Fibroblast of skin of back (primary cell): ENCODE results near the gene PDGFD.

Experiments used
- DNase-seq: peaks from one replicate; pipeline ENCODE4 v3.0.0-alpha.2; 2013

Gene PDGFD

DNA sequence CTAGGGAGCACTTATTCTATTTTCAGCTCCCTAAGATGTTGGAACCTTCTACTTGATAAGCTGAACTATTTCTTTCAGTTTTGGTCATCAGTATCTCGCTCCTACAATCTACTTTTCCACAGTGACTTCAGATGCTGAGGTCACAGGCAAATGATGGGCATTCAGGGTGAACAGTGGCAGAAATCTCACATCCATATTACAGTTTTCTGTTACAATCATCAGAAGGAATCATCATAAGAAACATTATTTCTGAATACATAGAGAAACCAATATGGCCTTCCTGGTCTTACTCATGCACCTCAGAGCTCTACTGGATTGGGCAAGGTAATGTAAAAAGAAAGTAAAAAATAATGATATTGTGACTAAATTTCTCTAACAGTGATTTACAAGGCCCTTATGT lies 166.9 kb downstream of the PDGFD start:
- DNase-seq: no peak

DNA sequence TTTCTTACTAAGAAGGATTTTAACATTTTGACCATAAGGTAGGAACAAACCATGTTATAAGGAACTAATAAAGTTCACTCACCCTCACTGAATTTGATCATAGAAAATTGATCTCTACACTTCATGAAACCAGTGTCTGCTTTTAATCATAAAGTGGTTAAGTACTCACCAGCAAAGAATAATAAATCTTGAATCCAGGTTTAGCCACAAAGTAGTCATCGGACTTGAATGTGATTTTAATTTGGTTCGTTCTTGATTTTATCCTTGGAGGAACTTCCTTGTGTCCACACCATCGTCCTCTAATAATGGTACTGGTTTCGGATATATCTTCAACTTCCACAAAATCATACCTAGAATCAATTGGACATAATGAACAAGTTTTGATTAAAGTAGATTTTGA lies 168.1 kb downstream of the PDGFD start:
- DNase-seq: peak; percentile 48

DNA sequence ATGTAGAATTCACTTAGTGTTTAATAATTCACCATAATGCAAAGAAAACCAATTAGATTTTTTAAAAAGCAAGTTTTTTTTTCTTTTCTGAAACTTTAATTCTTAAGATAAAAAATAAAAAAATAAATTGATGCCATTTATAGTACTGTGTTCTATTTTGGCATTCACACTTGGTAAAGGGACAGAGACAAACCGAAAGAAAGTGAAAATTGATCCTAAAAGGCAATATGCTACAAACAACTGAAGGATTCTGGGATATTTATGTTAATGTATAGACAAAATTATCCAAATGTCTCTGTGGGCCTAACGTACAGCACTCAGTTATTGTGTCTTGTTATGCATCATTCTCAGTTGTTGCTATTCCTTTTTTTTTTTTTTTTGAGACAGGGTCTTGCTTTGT lies 169.4 kb downstream of the PDGFD start:
- no peak for DNase-seq

DNA sequence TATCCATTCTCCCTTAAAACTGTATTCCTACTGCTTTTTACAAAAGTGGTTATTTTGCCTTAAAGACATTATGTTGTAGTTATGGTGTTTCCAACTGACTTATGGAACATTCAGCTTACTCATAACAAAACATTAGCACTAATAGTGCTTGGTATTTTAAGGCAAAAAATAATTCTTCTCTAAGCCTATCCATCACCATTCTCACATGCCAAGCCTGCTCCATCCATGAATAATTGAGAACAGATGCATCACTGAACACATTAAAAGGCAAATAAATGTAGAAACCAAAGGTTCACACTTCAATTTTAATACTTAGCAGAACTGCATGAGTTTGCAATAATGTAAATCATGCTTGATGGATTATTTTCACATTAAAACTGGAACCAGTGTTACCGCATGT lies 169.9 kb downstream of the PDGFD start:
- DNase-seq: peak; percentile 60

DNA sequence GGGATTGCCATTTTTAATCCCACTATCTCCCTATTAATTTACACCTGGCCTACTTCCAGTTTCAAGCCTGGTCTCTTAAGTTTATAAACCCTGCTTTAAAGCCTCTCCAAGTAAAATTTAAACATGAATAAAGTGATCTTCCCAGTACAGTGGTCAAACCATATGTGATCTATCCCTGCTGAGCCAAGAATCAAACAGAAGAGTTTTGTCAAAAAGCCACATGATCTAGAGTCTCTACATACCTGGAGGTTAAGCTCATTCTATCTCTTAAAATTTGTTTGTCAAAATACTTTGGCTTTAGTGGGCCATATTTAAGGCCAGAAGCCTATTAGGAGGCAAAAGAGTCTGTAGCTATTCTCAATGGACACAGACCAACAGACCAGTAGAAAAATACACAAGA lies 170.4 kb downstream of the PDGFD start:
- DNase-seq: no peak

DNA sequence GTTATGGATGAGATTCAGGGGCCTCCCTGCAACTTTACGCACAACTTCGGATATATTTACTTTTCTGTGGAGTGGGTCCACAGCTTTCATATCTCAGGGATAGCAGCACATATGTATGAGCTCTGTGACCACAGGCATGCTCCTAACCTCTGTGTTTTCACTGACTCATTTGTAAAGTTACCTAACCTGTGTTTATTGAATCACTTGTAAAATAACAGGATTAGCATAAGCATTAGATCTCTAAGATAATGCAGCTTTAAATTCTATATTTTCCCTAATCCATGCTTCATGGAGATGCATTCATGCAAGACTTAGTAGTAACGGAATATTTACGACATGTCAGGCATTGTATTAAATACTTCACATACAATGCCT lies 175.4 kb downstream of the PDGFD start:
- DNase-seq: peak; percentile 27

DNA sequence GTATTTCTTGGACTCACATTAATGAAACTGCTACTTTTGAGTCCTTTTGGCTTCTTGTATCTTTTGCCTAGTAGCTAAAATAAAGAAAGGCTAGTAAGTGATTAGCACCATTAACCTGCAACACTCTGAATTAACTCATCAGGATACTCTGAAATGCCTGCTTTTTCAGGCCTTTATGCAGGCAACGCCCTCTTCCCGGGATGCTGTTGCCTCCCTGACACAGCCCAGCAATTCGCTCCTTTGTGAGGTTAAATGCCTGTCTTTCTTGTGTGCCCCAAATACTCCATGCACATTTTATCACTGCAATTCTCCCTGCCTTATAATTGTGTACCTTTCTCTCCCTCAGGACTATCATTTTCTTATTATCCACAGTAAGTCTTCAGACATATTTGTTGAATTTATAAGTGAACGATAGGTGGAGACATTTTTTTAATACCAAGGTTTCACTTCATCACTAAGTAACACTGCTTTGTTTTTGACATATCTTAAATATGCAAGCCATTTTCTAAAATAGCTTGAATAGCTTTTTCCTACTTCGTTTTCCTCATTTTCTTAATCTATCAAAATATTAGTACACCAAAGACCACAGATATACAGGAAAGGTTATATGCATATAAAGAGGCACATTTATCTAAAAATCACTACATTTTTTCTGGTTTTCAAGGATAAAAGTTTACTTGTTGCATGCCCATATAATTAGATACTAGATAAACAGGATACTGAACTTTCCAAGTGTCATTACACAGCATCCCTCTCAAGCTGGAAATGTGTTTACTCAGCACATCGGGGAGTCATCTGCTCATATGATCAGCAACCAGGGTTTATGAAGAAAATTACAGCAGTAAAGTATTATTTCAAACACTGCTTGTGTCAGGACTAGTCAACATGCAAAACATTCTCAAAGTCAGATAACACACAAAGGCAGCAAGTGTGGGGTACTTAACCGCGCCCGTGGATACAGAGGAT lies 176.0 kb downstream of the PDGFD start:
- DNase-seq: no peak

DNA sequence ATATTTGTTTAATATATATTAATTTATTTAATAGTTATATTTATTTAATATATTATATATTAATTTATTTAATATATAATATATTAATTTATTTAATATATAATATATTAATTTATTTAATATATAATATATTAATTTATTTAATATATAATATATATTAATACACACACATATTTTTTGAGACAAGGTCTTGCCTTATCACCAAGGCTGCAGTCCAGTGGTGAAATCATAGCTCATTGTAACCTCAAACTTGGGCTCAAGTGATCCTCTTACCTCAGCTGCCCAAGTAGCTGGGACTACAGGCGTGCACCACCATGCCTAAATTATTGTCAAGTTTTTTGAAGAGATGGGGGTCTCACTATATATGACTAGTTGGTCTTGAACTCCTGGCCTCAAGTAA lies 178.9 kb downstream of the PDGFD start:
- DNase-seq: no peak

DNA sequence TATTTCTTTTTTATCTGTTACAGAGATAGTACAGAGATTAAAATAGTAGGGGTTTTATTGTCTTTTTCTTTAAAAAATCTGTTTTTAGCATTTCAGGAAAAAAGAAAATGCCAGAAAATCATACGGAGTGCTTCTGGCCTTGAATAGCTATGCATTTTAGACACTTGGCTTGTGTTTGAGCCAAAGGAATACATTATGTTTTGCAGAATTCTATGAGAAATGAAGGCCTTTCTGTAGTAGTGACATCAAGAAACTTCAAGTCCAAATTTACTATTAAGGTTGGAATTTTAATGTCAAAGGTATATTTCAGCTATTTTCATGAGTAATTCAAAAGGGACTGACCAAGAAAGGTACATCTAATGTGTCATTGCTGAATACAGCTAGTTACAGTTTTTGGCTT lies 183.8 kb downstream of the PDGFD start:
- DNase-seq: no peak

DNA sequence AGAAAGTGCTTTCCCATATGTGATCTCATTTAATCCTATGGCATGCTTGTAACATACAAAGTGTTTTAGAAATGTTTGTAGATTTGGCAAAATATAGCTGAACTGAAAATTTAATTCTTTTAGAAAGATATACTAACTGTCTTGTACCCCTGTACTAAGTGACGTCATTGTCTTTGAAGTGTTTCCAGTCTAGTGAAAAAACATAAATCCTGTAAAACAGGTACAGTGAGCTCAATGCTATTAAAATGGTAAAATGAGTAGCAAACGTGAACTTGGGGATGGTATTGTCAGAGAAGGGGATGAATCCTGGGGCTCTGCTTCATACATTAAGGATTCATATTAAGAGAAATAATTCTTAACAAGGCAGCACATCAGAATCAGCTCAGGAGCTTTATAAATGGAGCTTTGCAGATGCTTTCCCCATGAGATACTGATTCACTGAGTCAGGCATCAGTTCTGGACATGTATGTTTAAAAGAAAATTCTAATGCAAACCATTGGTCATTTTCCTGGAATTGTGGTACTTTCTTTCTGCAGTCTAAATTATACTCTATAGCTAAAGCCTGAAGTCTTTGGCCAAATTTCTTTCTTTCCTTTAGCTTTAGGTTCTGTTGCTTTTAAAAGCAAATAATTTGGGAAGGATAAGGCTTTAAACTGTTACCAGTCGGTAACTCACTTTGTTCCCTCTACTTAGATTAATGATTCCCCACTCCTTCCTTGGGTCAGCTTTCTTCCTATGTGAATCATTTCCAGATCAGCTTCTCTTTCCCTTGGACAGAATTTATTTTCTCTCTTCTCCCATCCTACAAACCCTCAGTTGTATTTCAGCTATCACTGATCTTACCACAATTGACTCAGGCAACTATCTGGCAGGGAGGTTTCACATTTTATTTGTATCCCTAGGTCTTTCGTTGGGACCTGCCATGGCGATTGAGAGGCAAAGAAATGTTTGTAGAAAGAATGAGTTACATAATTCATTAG lies 185.0 kb downstream of the PDGFD start:
- no peak for DNase-seq

DNA sequence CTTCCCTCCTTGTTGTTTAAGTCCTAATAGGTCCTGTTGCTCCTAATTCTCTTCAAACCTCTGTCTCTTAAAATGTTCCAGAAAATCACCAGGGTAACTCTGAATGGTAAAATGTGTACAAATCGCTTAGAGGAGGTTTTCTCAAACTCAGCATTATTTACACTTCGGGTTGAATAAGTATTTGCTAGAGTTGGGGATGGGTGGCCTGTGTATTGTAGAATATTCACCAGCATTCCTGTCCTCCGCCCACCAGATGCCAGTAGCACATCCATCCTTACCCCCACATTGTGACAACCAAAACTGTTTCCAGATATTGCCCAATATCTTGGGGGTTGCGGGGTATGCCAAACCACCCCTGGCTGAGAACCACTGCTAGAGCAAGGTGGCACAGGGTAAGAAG lies 191.9 kb downstream of the PDGFD start:
- DNase-seq: no peak

DNA sequence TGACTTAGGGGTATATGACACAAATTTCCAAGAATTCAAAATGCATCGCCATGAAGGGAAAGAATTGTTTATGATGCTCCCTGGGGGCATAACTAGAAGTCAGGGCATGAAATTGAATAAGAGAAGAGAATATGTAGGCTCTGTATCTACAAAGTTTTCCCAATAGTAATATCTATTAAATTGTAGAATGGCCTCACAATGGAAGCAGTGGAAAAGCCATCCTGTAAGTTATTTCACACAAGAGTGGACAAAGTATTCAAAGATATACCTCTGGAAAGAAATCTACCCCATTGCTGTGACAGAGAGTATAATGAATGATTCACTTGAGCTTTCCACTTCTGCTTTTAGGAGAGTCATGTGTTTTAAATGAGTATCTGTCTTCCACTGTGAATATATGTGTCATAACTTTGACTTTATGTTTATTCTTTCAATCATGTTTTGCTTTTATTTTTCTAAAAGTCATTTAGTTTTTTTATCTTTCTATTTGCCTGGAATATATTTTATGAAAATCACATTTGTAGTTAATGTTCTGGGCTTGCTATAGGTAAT lies 193.2 kb downstream of the PDGFD start:
- no peak for DNase-seq

DNA sequence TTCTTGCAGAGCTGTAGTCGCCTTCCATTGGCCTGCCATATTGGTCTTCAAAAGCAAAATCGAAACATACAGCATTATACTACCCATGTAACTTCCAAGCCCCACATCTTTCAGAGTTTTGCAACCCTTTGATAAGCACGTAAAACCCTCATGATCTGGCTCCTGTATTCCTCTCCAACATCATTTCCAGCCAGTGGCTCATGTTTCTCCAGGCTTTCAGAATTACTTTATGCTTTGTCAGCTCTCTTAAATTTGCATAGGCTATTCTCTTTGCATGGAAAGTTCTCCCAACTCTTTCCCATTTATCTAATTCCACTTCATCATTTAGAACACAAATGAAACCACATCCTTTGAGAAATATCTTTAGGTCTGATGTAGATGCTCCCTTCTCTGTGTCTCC lies 195.3 kb downstream of the PDGFD start:
- no peak for DNase-seq

DNA sequence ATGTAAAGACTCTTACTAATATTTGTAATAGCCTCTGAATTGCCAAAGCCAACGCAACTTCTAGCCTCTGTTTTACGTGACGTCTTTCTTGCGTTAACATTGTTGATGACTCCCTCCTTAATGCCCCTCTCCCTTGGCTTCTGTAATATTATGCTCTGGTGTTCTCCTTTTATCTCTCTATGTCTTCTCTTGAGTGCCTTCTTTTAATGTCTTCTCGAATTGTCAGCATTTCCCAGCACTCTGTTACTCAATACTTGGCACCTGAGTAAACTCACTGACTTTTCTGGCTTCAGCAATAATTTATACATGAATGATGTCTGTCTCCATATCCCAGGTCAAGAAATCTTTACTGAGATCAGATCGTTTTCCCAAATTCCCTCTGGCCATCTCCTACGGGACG lies 196.0 kb downstream of the PDGFD start:
- no peak for DNase-seq

DNA sequence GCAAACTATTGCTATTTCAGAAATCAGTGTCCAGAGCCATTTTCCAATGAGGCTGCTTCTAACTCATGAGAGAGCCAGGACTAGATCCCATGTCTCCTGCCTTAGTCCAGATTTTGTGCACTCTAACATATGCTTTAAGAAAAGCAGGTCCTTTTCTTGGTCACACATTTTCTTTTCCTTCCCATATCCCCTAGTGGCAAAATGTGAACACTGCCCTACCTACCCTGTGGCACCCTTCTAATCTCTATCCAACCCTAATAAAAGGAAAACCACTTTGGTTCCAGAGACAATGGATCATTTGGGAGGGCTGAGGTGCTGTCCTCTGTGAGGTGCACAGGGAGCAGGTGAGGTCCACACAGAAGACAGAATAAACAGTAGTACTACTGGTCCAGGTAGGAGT lies 199.6 kb downstream of the PDGFD start:
- no peak for DNase-seq

DNA sequence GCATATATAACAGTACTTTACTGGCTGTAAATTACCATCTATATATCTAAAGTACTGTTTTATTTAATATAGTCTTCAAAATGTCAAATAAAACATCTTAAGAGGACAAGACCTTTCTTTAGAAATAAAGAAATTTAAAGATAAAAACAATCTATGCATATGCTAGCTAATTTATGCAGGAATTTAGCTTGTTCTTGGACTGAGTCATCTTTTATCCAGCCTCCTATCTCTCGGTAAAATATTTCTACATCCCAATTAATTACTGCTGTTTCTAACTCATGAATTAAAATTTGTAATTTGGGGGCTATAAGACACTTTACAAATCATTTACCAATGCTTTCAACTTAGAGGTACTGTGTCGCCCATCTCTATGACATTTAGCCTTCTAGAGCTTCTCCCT lies 200.3 kb downstream of the PDGFD start:
- no peak for DNase-seq

DNA sequence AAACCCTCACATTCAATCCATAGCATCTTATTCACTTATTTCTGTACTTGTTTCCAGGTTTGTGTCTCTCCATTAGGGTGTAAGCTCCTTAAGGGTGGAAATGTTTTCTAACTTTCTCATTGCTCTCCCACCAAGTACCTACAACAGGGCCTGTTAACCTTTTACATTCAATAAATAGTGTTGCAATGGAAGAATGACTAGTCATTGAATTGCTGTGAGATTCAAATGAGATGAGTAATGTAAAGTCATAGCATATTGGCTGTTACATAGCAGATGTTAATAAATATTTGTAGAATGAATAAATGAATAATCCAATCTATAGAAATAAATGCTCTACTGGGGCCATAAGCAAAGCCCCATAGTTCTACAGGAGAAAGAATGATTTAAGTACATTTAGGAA lies 202.9 kb downstream of the PDGFD start:
- peak; percentile 76 for DNase-seq

DNA sequence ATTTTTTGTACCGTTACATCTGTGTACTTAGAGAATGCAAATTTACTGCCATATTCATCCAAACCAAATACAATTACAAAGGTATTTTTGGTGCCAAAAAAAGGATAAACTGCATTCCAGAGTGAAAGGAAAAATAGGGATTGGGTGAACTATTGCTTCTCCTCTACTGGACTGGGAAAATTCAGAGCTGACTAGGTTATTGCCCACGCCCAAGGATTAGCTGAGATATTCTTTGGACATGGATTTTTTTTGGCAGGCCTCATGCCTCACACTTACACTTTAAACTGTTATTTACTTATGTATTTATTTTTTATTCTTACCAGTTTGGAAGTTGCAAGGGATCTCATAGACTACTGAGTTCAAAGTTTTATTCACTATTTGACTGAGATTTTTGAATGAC lies 203.8 kb downstream of the PDGFD start:
- DNase-seq: no peak

DNA sequence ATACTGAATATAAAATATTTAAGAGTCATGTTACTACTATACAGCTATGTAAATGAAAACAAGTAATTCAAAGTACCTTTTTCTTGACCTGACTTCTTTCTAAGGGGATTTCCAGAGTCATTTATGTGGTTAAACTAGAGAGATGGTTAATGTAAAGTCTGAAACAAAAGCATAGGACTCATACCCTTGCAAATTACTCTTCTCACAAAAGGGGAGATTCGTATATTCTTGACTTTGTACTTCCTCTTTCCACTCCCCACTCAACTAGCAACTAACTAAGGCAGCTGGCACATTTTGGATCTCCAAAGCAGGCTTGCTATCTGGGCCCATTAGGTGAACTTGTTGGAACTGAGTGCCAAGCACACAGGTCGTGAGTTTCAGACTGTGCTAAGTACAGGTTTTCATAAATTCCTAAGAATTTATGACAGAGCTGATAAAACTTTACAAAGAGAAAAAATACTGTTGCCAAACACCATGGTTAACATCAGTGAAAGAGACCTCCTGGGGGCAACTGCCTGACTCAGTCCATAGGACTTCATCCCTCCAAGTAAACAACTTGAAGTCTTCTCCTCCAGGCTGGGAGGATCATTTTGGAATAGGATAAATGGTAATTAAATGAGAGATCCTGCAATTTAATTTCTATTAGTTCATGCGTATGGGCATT lies 204.5 kb downstream of the PDGFD start:
- peak; percentile 84 for DNase-seq

DNA sequence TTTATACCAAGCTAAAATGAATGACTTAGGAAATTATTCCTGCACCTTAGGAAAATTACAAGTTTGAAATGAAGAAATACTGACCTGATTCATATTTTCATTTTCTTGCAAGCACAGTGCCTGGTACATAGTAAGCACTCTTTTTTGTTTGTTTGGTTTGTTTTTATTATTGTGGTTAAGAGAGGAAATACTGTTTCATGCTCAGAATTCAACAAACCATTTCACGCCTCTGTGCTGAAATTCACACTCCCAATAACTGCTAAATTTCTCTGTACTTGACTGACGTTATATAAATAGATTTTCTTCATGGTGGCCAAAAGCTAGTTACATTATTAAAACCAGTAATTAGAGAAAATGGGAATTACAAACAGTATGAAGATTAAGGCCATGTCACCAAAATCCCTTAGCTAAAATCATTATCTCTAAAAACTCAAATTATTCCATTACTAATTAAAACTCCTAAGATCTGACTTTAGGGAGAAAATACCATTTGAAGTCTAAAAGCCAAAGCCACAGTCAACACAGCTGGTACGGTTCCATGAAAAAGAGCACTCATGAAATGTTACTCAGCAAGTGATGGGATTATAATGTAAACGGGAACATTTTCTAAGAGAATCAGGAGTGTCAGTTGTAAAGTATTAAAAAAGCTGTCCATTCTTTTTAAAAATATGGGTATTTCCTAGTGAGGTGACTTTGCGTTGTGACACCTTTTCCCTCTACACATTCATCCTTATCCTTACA lies 205.3 kb downstream of the PDGFD start:
- no peak for DNase-seq

DNA sequence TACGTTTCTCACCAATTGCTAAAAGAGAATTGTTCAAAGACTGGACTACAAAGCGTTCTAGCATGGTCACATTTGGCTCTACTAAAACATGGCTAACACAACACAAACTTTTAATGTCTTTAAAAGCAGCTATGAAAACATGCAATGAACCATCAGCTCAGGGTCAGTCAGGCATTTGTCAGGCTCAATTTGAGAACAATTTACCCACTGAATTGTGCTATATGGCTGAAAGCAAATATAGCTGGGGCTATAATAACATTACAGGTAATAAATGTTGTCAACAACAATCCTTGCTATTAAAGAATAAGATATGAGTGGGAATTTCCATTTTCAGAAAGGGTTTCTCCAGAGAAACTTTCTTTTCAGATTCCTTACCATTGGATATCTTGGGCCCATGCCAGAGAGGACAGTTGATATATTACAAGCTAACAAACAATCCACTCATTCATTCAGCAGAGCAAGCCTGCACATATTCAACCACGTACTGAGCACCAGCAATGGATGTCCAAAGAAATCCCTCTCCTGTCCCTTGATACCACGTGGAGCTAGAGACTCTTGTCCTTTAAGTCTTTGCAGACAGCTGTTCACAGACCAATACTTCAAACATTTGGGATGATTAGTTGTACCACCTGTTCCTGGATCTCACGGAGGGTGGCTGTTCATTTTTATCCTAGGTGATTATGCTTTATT lies 210.0 kb downstream of the PDGFD start:
- DNase-seq: no peak
